HG02610 (cell line): ENCODE results near the gene SERTM2.

Experiments used
- ATAC-seq: cut with Tn5 transposase; IDR thresholded peaks from one replicate; pipeline ENCODE4 v1.9.1; 2021; ENCODE audit warnings: mild to moderate bottlenecking, moderate library complexity; ENCODE audit not compliant: unreplicated experiment

SERTM2 gene

GRCh38 chrX:111555406-111555958, 44.0 kb downstream of the SERTM2 start:
- ATAC-seq = no peak

DNA sequence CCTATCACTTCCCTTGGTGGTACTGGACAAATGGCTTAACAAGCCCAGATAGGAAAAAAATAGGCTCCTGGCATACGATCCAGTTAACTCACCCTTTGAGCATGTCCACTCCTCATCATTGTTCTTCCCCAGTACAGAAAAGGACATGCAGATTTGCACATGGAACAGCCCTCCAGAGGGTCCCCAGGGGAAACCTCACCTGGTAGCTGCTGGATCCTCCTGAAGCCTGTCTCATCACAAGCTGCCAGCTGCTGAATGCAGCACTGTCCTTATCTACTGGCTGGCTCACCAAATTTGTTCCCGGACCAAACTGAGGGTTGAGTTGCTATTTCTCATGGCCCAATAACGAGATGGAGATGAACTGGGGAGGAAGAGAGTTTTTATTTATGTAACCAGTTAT, 49.4 kb downstream of the SERTM2 start:
- ATAC-seq = no peak

DNA sequence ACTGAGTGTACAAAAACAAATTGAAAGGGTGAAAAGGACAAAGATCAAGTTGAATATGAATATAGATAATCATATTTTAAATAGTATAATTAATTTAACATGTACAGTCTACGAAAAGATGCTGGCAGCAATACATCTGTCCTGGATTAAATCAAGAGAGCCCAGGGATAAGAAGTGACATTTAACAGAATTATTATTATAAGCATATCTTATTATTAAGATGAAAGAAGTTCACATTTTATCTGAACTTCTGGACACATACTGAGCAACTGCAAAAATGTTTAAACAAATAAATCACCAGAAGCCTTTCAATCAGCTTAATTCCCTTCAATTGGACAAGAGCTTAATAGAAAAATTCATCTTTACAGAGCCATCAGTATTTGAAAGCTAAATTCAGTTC, 50.4 kb downstream of the SERTM2 start:
- no peak for ATAC-seq

DNA sequence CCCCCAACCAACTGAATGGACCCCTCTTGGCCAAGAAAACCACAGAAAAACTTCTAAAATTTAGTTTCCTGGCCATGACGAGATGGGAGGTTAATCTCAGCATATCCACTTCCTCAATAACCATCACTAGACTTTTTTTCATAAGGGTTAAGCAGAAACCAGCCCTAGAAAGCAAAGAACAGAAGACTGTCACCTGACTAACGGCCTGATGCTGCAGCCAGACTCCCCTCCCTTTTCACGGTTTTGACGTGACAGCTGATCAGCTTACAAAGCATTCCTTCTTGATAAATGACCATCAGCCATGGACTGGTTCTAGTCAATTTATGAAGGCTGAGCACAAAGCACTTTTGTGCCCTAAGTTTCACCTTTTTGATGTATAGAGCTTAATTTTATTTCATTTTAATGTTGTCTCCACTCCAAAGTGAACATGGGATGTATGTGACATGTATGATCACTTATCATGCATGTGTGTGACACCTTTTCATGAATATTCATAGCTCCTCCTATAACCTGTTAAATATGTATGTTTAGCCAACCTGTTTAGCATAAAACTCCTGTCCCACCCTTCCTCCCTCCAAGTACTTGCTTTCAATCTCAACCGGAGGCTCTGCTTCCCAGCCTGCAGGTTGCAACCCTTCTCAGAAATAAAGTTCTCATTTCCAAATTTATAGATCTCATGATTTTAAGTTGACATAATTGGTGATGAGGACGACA, 56.3 kb downstream of the SERTM2 start:
- no peak for ATAC-seq

DNA sequence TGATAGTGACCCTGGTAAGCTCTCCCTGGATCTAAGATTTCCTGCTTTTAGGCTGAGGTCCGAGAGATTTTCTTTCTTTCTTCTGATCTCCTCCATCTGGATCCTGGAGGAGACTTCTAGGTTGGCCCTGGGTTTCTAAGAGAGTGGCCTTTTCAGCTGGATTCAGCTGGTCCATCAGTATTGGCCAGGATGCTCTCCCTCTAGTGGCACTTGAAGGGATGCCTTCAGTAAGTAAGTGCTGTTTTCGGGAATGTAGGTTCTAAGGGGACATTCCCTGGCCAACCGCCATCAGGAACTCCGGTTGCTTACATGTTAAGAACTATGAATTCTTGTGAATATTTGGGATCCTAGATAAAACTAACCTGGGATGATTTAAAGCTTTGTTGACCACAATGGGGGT, 56.9 kb downstream of the SERTM2 start:
- ATAC-seq = no peak

DNA sequence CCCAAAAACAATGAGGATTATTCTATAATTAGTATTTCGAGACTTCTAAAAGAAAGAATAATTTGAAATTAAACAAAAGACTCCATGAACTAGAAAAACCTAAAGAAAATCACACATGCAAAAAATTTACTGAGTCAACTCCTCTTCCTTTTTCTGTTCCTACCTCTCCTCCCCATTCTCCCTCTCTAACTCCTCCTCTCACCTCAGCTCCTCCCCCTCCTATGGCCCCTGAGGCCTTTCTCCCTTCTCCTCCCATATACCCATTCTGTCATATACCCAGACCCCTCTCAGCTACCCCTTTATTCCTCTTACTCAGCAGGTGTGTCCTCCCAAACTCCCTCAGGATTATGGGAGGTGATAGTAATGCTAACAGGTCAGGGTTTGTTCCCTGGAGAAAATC, 57.4 kb downstream of the SERTM2 start:
- no peak for ATAC-seq
